ENCODE data around the gene DPYD.

Gene DPYD

GRCh38 chr1:97451046-97451826, 469.6 kb downstream of the DPYD start:
- Histone ChIP-seq H3K36me3 (ENCODE audit: insufficient read depth) (no peaks in the 10 kb centered on the region), H4K20me1 (ENCODE audit: insufficient read depth) (no peaks in the 10 kb centered on the region), H3K4me3 (IDR thresholded peaks at IDR 0.05; ENCODE audit: insufficient read depth, low read depth, low read length) (no peak overlapping the region), H2AFZ (ENCODE audit: low read depth) (no peak overlapping the region), H3K9ac (no peak overlapping the region), H3K27me3 (ENCODE audit: insufficient read depth, low read depth) (no peaks in the 10 kb centered on the region), H3K79me2 (ENCODE audit: insufficient read depth, low read depth) (no peaks in the 10 kb centered on the region), H3K4me2 (no peak overlapping the region), H3K27ac (no peak overlapping the region), H3K4me1 (ENCODE audit: low read depth, poor library complexity, severe bottlenecking) (no peaks in the 10 kb centered on the region)
- TF ChIP-seq CTCF (conservative IDR thresholded peaks at IDR 0.05; ENCODE audit: low read depth, low read length), result no peak

GRCh38 chr1:97441966-97442365, 478.9 kb downstream of the DPYD start:
- no peak overlapping the region for H3K27ac ChIP-seq
- H4K20me1 ChIP-seq (ENCODE audit: insufficient read depth), result no peaks in the 10 kb centered on the region
- no peak overlapping the region for H3K9ac ChIP-seq
- H3K4me2 ChIP-seq, result no peak overlapping the region
- no peaks in the 10 kb centered on the region for H3K36me3 ChIP-seq (ENCODE audit: insufficient read depth)
- H2AFZ ChIP-seq (ENCODE audit: low read depth), result no peak overlapping the region
- no peaks in the 10 kb centered on the region for H3K27me3 ChIP-seq (ENCODE audit: insufficient read depth, low read depth)
- H3K79me2 ChIP-seq (ENCODE audit: insufficient read depth, low read depth), result no peaks in the 10 kb centered on the region
- H3K4me3 ChIP-seq (IDR thresholded peaks at IDR 0.05; ENCODE audit: insufficient read depth, low read depth, low read length), result no peak overlapping the region
- no peak for TF ChIP-seq CTCF (conservative IDR thresholded peaks at IDR 0.05; ENCODE audit: low read depth, low read length)
- no peaks in the 10 kb centered on the region for H3K4me1 ChIP-seq (ENCODE audit: low read depth, poor library complexity, severe bottlenecking)

GRCh38 chr1:97433824-97434177, 487.0 kb downstream of the DPYD start:
- Histone ChIP-seq H4K20me1 (ENCODE audit: insufficient read depth) (no peaks in the 10 kb centered on the region), H2AFZ (ENCODE audit: low read depth) (no peak overlapping the region), H3K9ac (no peak overlapping the region), H3K27me3 (ENCODE audit: insufficient read depth, low read depth) (no peaks in the 10 kb centered on the region), H3K4me1 (ENCODE audit: low read depth, poor library complexity, severe bottlenecking) (no peaks in the 10 kb centered on the region), H3K27ac (no peak overlapping the region), H3K36me3 (ENCODE audit: insufficient read depth) (no peaks in the 10 kb centered on the region), H3K79me2 (ENCODE audit: insufficient read depth, low read depth) (no peaks in the 10 kb centered on the region), H3K4me2 (no peak overlapping the region), H3K4me3 (IDR thresholded peaks at IDR 0.05; ENCODE audit: insufficient read depth, low read depth, low read length) (no peak overlapping the region)
- TF ChIP-seq CTCF (conservative IDR thresholded peaks at IDR 0.05; ENCODE audit: low read depth, low read length), result no peak

- no peak overlapping the region for H2AFZ ChIP-seq (ENCODE audit: low read depth)
- TF ChIP-seq CTCF (conservative IDR thresholded peaks at IDR 0.05; ENCODE audit: low read depth, low read length), result no peak
- no peaks in the 10 kb centered on the region for H3K27me3 ChIP-seq (ENCODE audit: insufficient read depth, low read depth)
- H3K27ac ChIP-seq, result no peak overlapping the region
- no peaks in the 10 kb centered on the region for H3K4me1 ChIP-seq (ENCODE audit: low read depth, poor library complexity, severe bottlenecking)
- no peaks in the 10 kb centered on the region for H3K36me3 ChIP-seq (ENCODE audit: insufficient read depth)
- H3K9ac ChIP-seq, result no peak overlapping the region
- no peak overlapping the region for H3K4me2 ChIP-seq
- H3K4me3 ChIP-seq (IDR thresholded peaks at IDR 0.05; ENCODE audit: insufficient read depth, low read depth, low read length), result no peak overlapping the region
- no peaks in the 10 kb centered on the region for H4K20me1 ChIP-seq (ENCODE audit: insufficient read depth)
- H3K79me2 ChIP-seq (ENCODE audit: insufficient read depth, low read depth), result no peaks in the 10 kb centered on the region
Measured at GRCh38 chr1:97433094-97433823, 487.6 kb downstream of the DPYD start.
